COLO668 (cell line): ENCODE measurements around the gene OR8B8.
"Not testable (repeated sequence)": the region's sequence is repeated elsewhere in the genome, so short reads cannot be mapped to it uniquely, and the experiment has no call there.

Experiments used
- DNase-seq: peaks from one replicate; lab custom pipeline; 2025; ENCODE audit not compliant: unreplicated experiment; lab: John Stamatoyannopoulos, UW

The OR8B8 gene, protein sequence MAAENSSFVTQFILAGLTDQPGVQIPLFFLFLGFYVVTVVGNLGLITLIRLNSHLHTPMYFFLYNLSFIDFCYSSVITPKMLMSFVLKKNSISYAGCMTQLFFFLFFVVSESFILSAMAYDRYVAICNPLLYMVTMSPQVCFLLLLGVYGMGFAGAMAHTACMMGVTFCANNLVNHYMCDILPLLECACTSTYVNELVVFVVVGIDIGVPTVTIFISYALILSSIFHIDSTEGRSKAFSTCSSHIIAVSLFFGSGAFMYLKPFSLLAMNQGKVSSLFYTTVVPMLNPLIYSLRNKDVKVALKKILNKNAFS

DNA sequence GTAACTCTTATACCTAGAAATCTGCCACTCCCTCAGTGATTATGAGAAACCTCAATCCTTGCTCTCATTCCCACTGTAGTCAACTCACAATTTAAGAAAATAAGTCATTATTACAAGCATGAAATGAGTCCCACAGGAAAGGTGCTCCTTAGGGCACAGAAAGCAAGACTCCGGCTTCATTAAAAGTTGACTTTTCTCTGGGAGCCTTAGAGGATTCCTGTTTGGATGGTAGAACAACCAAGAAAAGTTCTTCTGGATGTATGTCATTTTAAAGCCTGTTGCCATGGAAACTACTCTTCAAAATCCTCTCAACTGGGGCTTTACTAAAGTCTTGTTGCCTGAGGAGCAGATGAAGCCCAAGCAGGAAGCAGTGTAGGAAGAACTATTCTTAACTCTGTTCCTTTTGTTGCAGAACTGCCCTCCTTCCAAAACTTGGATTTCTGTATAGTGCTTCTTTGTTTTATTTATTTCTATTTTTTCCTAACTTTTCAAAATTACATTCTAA lies at the start of gene OR8B8:
OR8B8 (minus strand) TSS at position 51 of the 505 bp plus-strand sequence. CDS start 4,611 bp downstream, outside the sequence.
- no peak for DNase-seq

DNA sequence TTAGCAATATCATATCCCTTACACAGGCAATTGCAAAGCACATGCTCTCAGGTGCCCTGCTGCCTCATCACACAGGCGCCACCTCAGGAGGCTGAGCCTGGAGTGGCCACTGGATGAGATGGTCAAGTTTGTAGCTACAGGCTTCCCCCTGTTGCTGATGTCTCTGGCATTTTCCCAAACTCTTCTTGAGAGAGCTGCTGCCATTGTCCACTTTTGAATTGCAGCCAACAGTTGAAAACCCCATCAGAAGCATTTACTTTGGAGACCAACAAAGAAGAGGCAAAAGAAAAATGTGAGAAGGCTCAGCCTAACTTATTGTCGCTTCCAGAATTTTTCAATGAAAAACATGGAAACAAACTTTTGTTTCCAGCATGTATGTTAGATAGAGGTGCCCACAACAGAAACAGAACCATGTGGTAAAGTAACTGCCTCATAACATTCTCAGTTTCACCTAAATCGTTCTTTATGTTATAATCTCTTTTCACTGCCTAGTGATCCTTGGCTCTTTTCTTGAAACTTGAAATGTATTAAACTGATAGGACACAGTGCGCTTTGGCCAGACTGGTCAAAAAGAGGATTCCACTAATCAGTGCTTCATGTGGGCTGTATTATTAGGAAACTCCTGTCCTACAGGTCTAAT lies 47.6 kb upstream of the OR8B8 start:
- DNase-seq = no peak

DNA sequence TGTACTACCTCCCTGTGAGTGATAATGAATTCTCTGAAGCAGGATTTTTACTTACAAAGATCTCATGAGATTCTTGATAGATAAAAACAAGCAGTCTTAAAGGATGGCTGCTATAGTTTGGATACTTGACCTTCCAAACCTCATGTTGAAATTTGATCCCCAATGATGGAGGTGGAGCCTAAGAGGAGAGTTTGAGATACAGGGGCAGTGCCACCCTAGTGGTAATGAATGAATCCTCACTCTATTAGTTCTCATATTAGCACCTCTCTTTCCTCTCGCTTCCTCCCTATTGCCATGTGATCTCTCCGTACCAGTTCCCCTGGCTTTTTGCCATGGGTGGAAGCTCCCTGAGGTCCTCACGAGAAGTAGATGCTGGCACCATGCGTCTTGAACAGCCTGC lies 37.9 kb upstream of the OR8B8 start:
- no peak for DNase-seq

DNA sequence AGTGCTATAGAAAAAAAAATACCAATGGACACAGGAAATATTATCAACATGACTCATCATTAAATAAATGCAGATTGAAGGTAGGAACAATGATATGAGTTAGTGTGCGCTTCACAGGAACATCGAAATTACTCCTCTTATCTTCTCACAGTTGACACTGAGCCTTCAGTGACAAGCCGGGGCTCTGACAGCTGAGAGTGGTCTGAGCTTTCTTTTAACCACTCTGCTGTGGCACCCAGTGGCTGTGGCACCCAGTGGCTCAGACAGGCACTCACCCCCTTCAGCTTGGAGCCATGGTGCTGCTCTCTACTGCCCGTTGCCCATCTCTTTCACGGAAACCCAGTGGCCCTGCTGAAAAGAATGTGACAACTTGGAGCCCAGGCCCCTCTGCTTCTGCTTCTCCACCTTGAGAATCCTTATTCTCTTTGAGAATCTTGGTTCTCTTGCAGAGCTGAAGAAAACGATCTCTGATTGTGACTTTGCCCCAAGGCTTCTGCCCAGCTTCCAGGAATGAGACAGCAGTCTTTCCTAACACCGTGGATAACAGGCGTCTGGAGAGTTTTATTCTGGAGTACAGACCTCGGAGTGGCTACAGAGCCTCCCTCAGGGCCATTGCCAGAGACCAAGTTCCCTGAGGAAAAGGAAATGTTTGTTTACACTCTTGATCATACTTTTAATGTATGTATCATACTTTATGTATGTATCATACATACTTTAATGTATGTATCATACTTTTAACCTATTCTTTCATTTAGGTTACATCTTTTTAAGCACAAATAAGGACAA lies 37.1 kb upstream of the OR8B8 start:
- DNase-seq = no peak

DNA sequence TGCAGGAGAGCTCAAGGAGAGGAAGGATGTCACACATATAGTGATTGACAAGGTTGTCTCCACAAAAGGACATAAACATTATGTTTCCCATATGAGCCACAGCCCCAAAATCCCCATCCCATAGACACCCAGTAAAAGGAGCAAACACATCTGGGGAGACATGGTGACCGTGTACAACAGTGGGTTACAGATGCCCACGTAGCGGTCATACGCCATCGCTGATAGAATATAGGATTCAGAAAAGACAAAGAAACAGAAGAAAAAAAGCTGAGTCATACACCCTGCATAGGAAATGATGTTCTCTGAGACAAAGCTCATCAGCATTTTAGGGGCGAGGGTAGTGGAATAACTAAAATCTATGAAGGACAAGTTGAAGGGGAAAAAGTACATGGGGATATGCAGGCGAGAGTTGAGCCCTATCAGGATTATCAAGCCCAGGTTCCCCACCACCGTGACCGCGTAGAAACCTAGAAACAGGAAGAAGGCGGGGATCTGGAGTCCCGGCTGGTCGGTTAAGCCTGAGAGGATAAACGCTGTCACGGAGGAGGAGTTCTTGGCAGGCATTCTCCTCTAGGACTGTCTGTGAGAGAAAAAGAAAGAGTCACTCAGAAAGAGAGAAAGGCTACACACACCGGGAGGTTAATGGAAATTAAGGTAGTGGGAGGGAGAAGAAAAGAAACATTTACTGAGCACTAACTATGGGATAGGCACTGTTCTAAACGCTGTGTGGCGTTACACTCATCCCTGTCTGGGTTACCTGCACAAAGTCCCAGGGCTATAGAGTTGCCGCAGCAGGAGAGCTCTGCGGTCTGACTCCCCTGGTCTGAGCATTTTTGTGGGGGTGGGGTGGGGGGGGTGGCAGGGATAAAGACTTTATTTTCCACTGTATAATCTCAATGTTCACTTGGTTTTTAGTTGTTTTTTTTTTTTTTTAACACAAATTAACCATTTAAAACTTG lies 36.1 kb upstream of the OR8B8 start:
- no peak for DNase-seq

DNA sequence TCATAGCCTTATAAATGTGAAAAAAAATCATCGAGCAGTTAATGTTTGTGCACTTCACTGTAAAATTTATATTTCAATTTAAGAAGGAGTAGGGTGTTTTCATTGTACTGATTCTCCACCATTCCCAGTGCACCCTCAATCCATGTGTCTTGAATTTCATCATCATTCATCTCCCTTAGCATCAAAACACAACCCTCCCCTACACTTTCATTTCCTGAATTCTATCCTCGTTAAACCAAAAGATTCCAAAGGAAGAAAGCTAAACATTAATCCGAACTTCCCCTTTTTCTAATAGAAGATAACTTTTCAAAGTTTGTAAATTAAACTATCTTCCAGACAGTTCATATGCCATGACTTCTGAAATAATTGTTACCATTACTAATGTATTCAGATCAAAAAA lies 34.1 kb upstream of the OR8B8 start:
- DNase-seq = no peak

DNA sequence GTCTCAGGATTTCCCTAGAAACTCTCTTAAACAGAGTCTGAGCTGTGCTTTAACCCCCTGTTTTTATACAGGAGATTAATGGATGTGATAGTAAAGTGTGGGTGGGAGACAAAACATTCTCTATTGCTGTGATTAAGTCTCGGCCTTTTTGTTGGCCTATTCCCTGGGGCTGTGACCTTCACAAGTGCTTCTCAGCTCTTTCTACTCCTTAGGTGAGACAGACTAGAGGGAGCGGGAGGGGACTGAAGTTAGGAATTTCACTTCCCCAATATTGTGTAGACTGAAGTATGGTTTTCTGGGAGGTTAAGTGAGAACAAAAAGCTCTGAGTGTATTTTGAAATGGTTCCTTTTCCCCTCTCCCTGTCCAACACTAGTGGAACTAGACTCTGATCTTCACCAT lies 29.8 kb upstream of the OR8B8 start:
- DNase-seq = no peak

DNA sequence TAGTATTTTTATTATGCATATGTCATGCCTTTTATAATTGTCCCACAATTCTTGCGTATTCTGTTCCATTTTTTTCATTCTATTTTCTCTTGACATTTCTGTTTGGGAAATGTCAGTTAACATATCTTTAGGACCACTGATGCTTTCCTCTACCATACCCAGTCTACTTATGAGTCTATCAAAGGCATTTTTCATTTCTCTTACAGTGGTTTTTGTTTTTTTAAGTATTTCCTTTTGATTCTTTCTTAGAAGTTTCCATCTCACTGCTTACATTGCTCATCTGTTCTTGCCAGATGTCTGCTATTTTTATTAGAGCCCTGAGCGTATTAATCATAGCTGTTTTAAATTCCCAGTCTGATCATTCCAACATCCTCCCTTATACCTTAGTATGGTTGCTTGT lies 29.3 kb upstream of the OR8B8 start:
- DNase-seq = no peak

DNA sequence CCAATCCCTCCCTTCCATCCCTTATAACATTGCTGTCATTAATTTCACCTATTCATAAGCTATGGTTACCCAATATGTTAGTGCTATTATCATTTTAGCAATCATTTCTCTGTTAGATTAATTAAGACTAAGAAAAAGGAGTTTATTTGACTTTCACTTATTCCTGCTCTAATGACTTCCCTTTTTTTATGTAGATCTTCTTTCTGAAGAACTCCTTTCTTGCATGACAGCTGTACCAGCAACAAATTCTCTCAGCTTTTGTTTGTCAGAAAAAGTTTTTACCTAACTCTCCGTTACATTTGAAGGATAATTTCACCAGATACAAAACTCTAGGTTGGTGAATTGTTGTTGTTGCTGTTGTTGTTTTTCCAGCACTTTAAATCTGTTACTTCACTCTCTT lies 28.6 kb upstream of the OR8B8 start:
- no peak for DNase-seq

DNA sequence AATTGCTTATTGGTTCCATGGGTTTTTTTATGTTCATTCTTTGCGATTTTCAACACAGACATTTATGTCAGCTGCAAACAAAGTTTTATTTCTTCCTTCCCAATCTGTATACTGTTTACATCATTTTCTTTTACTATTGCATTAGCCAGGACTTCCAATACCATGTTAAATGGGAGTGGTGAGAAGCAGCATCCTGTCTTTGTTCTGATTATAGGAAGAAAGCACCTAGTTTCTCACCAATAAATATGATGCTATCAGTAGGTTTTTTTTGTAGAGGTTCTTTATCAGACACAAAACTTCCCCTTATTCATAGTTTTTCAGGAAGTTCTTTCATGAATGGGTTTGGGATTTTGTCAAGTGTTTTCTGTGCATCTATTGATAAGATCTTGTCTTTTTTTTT lies 28.0 kb upstream of the OR8B8 start:
- DNase-seq = no peak

DNA sequence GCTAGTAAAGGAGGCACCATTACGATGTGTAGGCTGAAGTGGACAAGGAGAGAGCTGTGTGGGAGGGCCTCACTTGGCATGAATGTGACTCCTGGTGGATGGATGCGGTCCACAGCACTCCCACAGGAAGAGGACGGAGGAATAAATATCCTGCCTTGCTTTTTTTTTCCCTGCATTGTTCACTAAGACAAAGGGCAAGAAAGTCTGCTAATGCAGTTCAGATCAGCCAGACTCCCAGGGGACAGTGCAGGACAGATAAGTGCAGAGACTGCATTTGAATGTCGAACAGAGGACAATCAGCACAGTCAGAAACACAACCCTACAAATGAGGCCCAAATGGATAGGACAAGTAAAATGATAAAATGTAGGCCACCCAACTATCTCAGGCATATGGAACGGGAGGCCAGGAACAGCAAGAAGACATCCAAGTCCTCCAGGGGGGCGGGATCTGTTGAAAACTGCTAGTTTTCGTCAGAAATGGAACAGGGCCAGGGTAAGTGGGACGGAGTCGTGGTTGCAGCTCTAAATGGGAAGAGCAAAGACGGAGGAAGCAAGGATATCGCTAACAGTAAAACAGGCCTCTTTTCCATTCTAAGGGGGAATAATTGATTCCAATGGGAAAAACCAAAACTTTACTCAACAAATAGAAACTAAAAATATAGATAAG lies 25.2 kb upstream of the OR8B8 start:
- no peak for DNase-seq

DNA sequence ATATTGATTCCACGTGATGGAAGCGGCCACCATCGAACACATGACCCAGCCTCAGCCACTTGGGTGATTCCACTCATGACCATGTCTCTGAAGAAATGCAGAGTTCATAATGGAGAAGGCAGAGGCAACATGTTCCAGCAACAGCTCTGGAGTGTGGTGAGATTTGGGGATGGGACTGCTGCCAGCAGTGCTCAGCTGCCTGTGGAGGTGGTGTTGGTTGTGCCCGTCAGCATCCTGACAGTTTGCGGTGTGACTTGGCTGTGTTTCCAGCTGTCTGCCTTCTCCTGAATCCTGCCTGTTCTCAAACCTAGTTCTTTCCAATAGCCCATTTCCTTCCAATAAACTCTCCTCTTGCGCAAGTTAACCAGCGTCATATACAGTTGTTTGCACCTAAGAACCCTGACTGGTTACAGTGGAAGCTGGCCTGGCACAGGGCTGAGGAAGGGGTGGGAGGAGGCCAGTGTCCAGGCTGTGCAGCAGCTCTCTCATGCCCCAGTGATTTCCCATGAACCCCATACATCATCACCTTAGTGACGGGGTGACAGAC lies 22.0 kb upstream of the OR8B8 start:
- no peak for DNase-seq

DNA sequence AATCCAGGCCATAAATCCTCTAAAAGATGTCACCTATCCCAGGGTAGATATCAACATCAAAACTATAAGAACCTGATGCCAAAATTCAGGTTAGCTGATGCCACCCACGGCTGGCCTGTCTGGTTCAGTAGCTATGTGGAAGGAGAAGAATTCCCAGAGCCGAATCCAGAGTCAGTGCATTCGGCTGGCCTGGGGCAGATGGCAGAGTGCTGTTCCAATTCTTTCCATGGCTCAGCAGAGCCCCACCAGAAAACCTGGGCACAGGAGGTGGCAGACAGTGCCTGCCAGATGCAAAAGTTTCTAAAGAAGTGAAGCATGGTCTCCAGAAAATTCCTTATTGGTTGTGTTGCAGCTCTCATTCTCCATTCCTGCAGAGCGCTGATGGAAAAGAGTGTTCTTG lies 19.9 kb upstream of the OR8B8 start:
- DNase-seq = no peak

DNA sequence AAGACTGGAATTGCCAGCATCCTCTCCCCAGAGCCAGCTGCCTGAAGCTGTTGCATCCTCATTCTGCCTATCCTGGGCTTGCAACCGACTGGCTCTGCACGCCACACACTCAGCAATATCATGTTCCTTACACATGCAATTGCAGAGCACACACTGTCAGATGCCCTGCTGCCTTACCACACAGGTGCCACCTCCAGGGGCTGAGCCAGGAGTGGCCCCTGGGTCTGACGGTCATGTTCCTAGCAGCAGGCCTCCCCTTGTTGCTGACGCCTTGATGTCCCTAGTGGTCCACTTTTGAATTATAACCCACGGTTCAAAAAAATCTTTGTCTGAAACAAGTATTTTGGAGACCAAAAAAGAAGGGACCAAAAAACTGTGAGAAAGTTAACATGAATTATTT lies 18.5 kb upstream of the OR8B8 start:
- DNase-seq = no peak

DNA sequence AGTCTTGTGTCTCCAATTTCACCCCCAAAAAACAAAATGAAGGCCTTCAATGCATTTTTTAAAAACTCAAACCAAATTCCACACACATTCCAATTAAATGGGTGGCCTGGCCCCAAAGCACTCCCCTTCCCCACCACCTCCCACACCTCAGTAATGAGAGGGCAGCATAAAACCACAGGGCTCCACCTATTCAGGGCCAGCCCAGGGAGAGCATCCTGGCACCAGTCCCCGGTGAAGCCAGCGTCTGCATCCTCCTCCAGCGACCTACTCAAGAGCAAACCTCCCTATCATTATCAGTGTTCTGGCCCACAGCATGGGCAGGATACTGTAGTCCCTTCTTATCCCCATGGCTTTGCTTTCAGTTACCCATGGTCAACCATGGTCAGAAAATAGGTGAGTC lies 17.8 kb upstream of the OR8B8 start:
- DNase-seq = no peak

DNA sequence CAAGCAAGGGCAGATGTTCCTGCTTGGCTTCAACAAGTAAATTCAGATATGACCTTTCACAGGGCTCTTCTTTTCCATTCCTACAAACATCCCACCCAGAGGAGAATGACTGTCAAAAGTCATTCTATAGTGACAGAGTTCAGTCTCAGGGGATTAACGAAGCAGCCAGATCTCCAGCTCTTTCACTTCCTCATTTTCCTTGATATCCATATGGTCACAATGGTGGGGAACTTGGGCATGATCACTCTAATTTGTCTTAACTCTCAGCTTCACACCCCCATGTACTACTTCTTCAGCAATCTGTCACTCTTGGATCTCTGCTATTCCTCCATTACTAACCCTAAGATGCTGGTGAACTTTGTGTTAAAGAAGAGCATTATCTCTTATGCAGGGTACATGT lies 15.0 kb upstream of the OR8B8 start:
- no peak for DNase-seq

DNA sequence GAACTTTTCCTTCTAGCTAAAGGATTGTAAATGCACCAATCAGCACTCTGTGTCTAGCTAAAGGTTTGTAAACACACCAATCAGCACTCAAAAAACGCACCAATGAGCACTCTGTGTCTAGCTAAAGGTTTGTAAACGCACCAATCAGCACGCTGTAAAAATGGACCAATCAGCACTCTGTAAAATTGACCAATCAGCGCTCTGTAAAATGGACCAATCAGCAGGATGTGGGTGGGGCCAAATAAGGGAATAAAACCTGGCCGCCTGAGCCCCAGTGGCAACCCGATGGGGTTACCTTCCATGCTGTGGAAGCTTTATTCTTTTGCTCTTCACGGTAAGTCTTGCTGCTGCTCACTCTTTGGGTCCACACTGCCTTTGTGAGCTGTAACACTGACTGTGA lies 13.9 kb upstream of the OR8B8 start:
- DNase-seq = not testable (repeated sequence)

DNA sequence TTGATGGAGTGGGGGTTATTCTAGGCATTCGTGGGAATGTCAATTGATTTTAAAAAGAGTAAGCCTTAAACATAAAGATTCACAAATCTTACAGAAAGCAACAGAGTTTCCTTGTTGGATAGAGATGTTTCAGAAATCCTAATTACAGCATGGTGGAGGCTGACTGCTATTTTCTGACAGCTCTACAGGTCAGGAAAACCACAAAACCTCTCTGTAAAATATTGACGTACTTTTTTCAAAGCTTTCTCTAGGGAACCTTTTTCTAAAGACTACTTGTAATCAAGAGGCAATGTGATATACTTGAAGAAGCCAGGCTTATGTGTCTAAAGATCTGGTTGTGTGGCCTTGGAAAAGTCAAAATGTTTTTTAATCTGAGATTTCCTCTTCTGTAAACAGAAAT lies 9.1 kb upstream of the OR8B8 start:
- no peak for DNase-seq

DNA sequence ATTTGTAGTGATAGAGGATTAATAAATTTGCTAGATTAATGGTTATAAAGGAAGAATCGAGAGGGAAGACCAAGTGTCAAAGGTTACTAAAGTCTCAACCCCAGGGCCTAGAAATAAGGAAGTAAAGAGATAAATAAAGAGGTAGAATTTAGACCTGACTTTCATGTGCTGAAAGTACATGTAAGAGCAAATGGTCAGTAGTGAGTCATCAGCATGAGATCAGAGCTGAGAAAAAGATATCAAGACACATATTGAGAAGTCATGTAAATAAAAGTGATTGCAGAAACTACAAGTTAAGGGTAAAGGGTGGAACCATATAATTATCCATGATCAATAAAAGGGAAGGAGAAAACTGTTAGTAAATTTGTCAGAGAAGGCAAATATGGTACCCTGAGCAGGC lies 1.4 kb upstream of the OR8B8 start:
- DNase-seq = no peak

DNA sequence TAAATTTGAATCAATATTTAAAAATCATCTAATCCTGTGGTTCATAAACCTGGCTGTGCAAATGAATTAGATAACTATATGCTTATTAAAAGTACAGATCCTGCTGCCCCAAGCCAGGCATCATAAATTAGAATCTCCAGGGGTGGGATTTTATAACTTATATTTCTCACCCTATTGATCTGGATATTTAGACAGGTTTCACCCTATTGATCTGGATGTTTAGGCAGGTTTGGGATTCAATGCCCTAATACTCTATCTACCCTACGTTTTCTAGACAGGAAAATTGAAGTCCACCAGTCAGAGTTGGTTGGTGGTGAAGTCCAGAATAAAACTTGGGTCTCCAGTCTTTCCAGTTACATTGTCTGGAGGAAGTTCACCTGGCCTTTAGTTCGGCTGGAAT lies 2.6 kb downstream of the OR8B8 start:
- DNase-seq = no peak
